ELF-1 (cell line): ENCODE results near the gene CNST.
"Not testable (repeated sequence)": the region's sequence is repeated elsewhere in the genome, so short reads cannot be mapped to it uniquely, and the experiment has no call there.

Experiments used
- DNase-seq: peaks from one replicate; pipeline ENCODE4 v3.0.0-alpha.2; 2016; ENCODE audit warnings: low read depth, low spot score

The CNST gene

GRCh38 chr1:246618240-246618808, 52.1 kb downstream of the CNST start:
- no peak for DNase-seq

- no peak for DNase-seq
Measured at GRCh38 chr1:246622035-246622652, 55.9 kb downstream of the CNST start.

DNA sequence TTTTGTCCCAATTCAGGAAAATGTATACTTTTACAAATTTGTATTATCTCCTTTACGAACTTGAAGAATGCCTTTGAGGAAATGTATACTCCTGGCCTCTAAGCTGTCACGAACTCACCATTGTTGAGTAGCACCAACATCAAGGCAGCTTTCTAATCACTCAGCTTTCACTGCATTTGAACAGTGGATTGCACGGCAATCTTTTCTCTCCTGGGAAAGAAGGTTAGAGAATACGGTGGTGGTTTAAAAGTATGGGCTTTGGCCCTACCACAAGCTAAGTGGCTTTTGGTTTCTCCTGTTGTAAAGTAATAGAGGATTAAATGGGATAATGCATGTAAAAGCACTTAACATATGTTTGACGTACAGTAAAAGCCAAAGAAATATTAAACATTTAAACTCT, 57.8 kb downstream of the CNST start:
- no peak for DNase-seq

- no peak for DNase-seq
Measured at GRCh38 chr1:246629030-246629429, 62.8 kb downstream of the CNST start.

- DNase-seq, result no peak
Measured at GRCh38 chr1:246629976-246630375, 63.7 kb downstream of the CNST start.

DNA sequence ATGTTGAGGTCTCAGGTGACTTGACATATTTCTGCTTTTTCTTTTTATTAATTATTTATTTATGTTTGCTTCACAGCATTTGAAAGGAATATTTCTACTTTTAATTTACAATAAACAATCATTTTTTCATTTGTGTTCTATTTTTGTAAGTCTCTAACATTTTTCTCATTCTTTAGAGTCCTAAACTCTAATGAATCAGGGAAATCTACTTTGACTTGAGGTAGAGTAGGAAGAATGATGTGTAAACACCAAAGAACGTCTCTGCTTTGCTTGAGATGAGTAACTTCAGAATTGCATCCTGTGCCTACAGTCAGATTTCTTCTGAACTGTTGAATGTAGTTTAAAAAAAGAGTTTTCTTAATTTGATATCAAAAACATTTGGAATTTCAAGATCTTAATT, 65.2 kb downstream of the CNST start:
- no peak for DNase-seq

DNA sequence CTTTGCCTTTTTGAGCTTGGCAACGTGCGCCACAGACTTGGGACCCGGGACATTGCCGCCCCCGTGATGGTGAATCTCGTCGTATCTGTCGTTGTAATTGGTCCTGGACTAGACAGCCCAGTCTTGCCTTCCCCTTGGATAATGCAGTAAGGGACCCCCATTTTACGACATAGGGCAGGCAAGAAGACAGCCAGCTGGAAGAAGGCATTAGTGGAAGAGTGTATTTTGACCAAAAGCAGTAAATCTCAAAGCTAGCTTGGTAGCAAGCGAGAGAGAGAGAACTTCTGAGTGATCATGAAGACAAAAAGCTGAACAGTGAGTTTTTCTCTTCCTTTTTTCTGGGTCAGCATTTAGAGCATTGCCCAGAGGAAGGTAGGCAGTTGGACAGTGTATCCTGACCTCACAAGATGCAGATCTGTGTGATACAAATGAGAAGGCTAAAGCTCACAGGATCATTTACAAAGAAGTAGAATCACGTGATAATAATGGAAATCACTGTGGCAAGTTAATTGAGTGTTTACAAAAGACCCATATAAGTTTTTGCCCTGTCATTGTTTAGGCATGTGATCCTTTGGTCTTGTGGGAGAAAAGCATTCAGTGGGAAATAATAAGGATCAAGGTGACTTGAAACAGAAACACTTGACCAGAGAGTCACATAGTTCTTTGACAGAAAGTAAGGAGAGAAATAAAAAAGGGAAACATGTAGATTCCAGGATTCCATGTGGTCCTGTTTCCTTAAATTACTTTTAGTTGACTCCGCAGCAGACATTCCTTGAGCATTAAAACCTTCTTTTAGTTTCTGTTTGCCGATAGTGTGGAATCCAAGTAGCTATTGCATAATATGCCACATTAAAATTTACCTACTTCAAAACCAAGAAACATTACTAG, 66.3 kb downstream of the CNST start:
- DNase-seq, result no peak

DNA sequence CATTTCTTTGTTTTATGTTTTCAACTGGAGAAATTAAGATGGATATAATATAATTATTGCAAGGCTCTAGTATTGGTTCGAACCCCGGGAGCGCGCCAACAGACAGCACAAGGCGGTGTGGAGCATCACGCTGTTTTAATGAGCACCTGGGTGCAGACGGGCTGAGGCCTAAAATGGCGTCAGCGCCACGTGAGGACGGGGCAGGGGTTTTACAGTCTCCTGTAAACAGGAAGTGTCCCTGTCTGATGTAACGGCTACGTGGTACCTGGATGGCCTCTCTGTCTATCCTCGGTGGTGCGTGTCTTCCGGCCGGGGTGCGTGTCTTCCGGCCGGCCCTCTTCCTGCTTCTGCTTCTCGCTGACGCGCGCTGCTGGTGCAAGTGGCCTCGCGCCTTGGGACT, 68.4 kb downstream of the CNST start:
- DNase-seq, result not testable (repeated sequence)

- DNase-seq, result no peak
Measured at GRCh38 chr1:246638941-246639655, 72.8 kb downstream of the CNST start.

DNA sequence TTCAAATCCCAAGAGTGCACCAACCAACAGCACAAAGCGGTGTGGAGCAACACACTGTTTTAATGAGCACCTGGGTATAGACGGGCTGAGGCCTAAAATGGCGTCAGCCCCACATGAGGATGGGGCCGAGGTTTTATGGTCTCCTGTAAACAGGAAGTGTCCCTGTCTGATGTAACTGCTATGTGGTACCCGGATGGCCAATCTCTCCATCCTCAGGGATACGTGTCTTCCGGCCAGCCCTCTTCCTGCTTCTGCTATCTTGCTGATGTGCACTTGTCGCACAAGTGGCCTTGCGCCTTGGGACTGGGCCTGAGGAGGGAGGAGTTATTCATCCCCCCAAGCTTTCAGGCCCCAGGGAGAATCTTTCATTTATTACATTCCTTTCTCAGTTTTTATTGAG, 73.5 kb downstream of the CNST start:
- DNase-seq, result no peak

GRCh38 chr1:246640747-246641146, 74.5 kb downstream of the CNST start:
- DNase-seq, result no peak

GRCh38 chr1:246641394-246641793, 75.1 kb downstream of the CNST start:
- no peak for DNase-seq

- DNase-seq, result no peak
Measured at GRCh38 chr1:246642719-246643118, 76.5 kb downstream of the CNST start.

GRCh38 chr1:246647113-246647512, 80.9 kb downstream of the CNST start:
- peak; percentile 79 for DNase-seq

DNA sequence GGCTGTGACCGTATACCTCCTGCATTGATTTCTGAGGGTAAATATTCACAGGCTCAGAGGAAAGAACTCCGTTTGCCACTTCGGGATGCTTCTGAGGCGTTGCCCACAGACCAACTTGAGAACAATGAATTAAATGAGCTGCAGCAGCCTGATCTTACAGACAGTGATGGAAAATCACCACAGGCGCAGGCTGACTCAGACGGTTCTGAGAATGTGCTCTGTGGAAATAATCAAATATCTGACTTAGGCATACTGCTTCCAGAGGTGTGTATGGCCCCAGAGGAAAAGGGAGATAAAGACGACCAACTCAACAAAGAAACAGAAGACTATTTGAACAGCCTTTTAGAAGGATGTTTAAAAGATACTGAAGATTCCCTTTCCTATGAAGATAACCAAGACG, 81.3 kb downstream of the CNST start:
- no peak for DNase-seq

GRCh38 chr1:246651012-246651695, 84.9 kb downstream of the CNST start:
- no peak for DNase-seq

GRCh38 chr1:246658567-246658966, 92.3 kb downstream of the CNST start:
- DNase-seq, result no peak

- DNase-seq, result no peak
Measured at GRCh38 chr1:246659594-246660140, 93.4 kb downstream of the CNST start.

- no peak for DNase-seq
Measured at GRCh38 chr1:246661451-246661850, 95.2 kb downstream of the CNST start.

DNA sequence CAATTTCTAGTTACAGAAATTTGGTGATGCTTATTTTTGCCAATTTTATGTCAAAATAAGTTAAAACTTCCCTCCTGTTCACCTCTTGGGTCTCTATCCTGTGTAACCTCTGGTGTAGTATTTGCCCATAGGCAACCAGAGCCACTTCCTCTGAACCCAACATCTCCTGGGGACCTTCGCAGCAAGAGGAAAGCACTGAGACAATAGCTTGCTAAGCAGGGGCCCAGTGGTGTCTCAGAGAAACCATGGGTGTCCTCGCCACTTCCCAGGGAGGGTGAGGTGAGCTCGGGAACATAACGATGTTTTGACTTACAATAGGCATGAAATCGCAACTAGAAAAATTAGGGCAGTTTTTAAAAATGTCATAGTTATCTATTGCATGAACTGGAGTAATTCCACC, 101.5 kb downstream of the CNST start:
- no peak for DNase-seq

DNA sequence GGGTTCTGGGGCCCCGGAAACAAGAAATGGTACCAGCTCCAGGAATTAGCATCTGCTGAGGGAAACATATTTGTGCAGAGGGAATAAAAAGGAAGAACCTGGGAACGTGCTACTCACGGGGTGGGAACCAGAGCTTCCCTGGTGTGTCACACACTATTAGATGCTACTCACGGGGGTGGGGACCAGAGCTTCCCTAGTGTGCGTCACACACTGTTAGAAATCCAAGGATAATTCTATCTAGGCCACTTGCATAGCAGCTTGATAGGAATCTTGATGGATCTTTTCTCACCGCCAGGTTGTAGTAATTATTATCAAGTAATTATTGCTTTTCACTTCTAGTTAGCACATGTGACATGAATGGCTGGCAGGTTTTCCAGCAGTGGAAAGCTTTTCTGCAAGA, 103.4 kb downstream of the CNST start:
- DNase-seq, result no peak
